HFFc6 (cell line): ENCODE data around the gene MAN1C1. TPM values are rescaled to one million over a fixed set of nuclear protein-coding genes. Genes with fewer than 3 reads are reported as not detected.

Experiments
- DNase-seq: peaks from one replicate; pipeline ENCODE4 v3.0.0-alpha.2; 2018
- H3K27ac Mint-ChIP-seq: 2 replicates; pipeline ENCODE4 v1.8.0; 2020; ENCODE audit warnings: mild to moderate bottlenecking, mixed read lengths
- H3K27me3 Mint-ChIP-seq: 2 replicates; pipeline ENCODE4 v1.8.0; 2021; ENCODE audit warnings: mild to moderate bottlenecking, moderate library complexity, mixed read lengths; ENCODE audit not compliant: insufficient read depth
- H3K36me3 Mint-ChIP-seq: 2 replicates; pipeline ENCODE4 v1.8.0; 2021; ENCODE audit warnings: low read depth, mixed read lengths
- H3K4me1 Mint-ChIP-seq: 2 replicates; pipeline ENCODE4 v1.8.0; 2020; ENCODE audit warnings: low read depth, mixed read lengths
- H3K4me3 Mint-ChIP-seq: 2 replicates; pipeline ENCODE4 v1.8.0; 2020; ENCODE audit warnings: mild to moderate bottlenecking, moderate library complexity, mixed read lengths
- H3K9me3 Mint-ChIP-seq: 2 replicates; pipeline ENCODE4 v1.8.0; 2020; ENCODE audit warnings: mild to moderate bottlenecking, mixed read lengths
- total RNA-seq, 6 experiments: library from RNA; stranded (reverse); fragmentation: NEBNext Ultra II Directional; extraction: Animal tissue kit (Norgen Biotek cat#: 25700); gene quantifications; 2 replicates in 1 of 6; 3 replicates in 5 of 6; pipeline ENCODE4 v1.2.3, GENCODE V29; 2021
- TF ChIP-seq, protein P1 (sequence below): fragments of 200-600 bp; sonication (generic); IDR thresholded peaks from 2 replicates; pipeline ENCODE4 v1.5.0; 2021; ENCODE audit warnings: antibody characterized with exemption, mild to moderate bottlenecking

Gene MAN1C1
- total RNA-seq, 6 experiments from 2014 or later, result 0.07 to 0.14 (median 0.08) TPM; not detected in 3

GRCh38 chr1:25684216-25684965, 67.8 kb downstream of the MAN1C1 start:
- H3K27me3 Mint-ChIP-seq, result peaks cover 66% of the 10 kb centered on the region
- H3K4me3 Mint-ChIP-seq, result no peak overlapping the region
- H3K9me3 Mint-ChIP-seq, result no peaks in the 10 kb centered on the region
- no peaks in the 10 kb centered on the region for H3K36me3 Mint-ChIP-seq
- H3K27ac Mint-ChIP-seq, result no peak overlapping the region
- peaks cover 9% of the 10 kb centered on the region; the same call in 1 of the 2 replicates for H3K4me1 Mint-ChIP-seq
- no peak for DNase-seq
- TF ChIP-seq, protein P1, sequence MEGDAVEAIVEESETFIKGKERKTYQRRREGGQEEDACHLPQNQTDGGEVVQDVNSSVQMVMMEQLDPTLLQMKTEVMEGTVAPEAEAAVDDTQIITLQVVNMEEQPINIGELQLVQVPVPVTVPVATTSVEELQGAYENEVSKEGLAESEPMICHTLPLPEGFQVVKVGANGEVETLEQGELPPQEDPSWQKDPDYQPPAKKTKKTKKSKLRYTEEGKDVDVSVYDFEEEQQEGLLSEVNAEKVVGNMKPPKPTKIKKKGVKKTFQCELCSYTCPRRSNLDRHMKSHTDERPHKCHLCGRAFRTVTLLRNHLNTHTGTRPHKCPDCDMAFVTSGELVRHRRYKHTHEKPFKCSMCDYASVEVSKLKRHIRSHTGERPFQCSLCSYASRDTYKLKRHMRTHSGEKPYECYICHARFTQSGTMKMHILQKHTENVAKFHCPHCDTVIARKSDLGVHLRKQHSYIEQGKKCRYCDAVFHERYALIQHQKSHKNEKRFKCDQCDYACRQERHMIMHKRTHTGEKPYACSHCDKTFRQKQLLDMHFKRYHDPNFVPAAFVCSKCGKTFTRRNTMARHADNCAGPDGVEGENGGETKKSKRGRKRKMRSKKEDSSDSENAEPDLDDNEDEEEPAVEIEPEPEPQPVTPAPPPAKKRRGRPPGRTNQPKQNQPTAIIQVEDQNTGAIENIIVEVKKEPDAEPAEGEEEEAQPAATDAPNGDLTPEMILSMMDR, result no peak

- peaks cover 9% of the 10 kb centered on the region; the same call in 1 of the 2 replicates for H3K4me1 Mint-ChIP-seq
- TF ChIP-seq, protein P1, result no peak
- H3K27ac Mint-ChIP-seq, result no peak overlapping the region
- no peaks in the 10 kb centered on the region for H3K9me3 Mint-ChIP-seq
- H3K27me3 Mint-ChIP-seq, result peaks cover 62% of the 10 kb centered on the region
- no peak for DNase-seq
- no peak overlapping the region for H3K4me3 Mint-ChIP-seq
- no peaks in the 10 kb centered on the region for H3K36me3 Mint-ChIP-seq
Measured at GRCh38 chr1:25685211-25685750, 68.7 kb downstream of the MAN1C1 start.

- peaks cover 9% of the 10 kb centered on the region; the same call in 1 of the 2 replicates for H3K4me1 Mint-ChIP-seq
- no peaks in the 10 kb centered on the region for H3K36me3 Mint-ChIP-seq
- H3K27me3 Mint-ChIP-seq, result peaks cover 63% of the 10 kb centered on the region
- H3K9me3 Mint-ChIP-seq, result no peaks in the 10 kb centered on the region
- H3K4me3 Mint-ChIP-seq, result no peak overlapping the region
- no peak for DNase-seq
- H3K27ac Mint-ChIP-seq, result no peak overlapping the region
- TF ChIP-seq, protein P1, result no peak
Measured at GRCh38 chr1:25685938-25686665, 69.5 kb downstream of the MAN1C1 start.

DNA sequence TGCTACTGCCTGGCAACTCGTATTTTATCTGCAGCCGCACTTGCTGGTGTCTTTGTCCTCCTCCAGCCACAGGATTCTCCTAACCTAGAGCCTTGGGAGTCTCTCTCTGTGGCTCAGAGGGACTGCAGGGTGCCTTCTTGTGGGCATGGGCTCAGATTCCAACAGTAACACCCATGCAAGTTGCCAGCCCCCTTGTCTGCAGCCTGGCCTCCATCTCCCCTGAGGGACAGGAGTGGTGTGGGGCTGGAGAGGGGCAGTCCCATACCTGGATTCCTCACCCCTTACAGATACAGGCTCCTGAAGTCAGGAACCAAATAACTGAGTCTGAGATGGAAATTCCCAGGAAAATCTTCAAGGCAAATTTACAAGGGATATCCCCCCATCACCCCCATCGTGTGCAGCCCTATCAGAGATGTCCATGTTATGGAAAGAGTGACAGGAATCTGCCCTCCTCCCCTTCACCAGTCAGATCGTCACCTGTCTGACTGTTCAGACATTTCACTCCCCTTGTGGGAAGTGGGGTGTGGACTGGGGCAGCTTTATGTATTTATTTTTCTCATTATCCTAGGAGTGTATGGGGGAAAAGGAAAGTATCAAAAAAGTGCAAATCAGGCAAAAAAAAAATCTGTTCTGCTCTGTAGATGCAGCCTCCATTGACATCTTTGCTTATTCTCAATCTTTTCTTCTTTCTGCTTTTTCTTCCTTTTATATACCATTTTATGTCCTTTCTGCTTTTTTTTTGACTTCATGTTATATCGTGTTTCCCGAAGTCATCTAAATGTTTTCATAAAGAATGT, 70.8 kb downstream of the MAN1C1 start:
- Mint-ChIP-seq H3K27me3 (peaks cover 58% of the 10 kb centered on the region), H3K4me1 (peaks cover 9% of the 10 kb centered on the region; the same call in 1 of the 2 replicates), H3K27ac (no peak overlapping the region), H3K4me3 (no peak overlapping the region), H3K36me3 (no peaks in the 10 kb centered on the region), H3K9me3 (no peaks in the 10 kb centered on the region)
- DNase-seq, result no peak
- TF ChIP-seq, protein P1, result no peak
